Tibial nerve (tissue), 4 donors: Measurements from ENCODE around the gene TPK1.
A peak's percentile ranks its signal among the peaks of the same experiment; 100 is the strongest.

Experiments
- CTCF ChIP-seq, 5 experiments: fragments of 200-600 bp in 3 of 5; fragments of 450-650 bp in 2 of 5; sonication (generic) in 3 of 5; IDR thresholded peaks; one replicate each; pipeline ENCODE4 v1.5.1; 2016 to 2019; ENCODE audit warnings: antibody characterized with exemption in 5 of 5, mild to moderate bottlenecking in 3 of 5, moderate library complexity in 2 of 5
- EP300 ChIP-seq, 2 donors: sonication (generic); formaldehyde crosslinking; IDR thresholded peaks; one replicate each; pipeline ENCODE4 v1.6.1; 2017; ENCODE audit warnings: antibody characterized with exemption in 2 of 2, mild to moderate bottlenecking in 1 of 2
- POLR2A ChIP-seq, 2 donors: fragments of 450-650 bp; IDR thresholded peaks; one replicate each; pipeline ENCODE4 v1.6.1; 2017; ENCODE audit warnings: antibody characterized with exemption in 2 of 2, mild to moderate bottlenecking in 2 of 2, moderate library complexity in 2 of 2

GRCh38 chr7:144738708-144739314 is 97.0 kb downstream of the TPK1 start:
- TF ChIP-seq CTCF (IDR thresholded peaks at IDR 0.05): peak; percentile 47 to 75 (median 55)
- no peak for TF ChIP-seq EP300 (IDR thresholded peaks at IDR 0.05)
- no peak for TF ChIP-seq POLR2A (IDR thresholded peaks at IDR 0.05)
